ENCODE measurements around the gene HLA-E.

HLA-E gene

DNA sequence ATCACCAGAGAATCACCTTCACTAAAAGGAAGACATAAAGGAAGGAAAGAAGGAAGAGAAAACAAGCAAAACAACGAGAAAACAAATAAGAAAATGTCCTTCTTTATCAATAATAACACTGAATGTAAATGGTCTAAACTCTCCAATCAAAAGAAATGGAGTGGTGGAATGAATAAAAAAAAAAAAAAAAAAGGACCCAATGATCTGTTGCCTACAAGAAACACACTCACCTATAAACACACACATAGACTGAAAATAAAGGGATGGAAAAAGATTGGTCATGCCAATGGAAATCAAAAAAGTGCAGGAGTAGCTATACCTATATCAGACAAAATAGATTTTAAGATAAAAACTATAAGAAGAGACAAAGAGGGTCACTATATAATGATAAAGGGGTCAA lies 30.2 kb upstream of the HLA-E start:
- no peak overlapping the region for H3K27ac ChIP-seq (replicated peaks)
- TF ChIP-seq GABPA (IDR thresholded peaks at IDR 0.05; ENCODE audit: low read depth) (no peak), SPI1 (IDR thresholded peaks at IDR 0.05; ENCODE audit: borderline replicate concordance, low read depth) (no peak), POLR2AphosphoS5 (IDR thresholded peaks at IDR 0.05; ENCODE audit: low read depth) (no peak)
- TF ChIP-seq, protein P1, sequence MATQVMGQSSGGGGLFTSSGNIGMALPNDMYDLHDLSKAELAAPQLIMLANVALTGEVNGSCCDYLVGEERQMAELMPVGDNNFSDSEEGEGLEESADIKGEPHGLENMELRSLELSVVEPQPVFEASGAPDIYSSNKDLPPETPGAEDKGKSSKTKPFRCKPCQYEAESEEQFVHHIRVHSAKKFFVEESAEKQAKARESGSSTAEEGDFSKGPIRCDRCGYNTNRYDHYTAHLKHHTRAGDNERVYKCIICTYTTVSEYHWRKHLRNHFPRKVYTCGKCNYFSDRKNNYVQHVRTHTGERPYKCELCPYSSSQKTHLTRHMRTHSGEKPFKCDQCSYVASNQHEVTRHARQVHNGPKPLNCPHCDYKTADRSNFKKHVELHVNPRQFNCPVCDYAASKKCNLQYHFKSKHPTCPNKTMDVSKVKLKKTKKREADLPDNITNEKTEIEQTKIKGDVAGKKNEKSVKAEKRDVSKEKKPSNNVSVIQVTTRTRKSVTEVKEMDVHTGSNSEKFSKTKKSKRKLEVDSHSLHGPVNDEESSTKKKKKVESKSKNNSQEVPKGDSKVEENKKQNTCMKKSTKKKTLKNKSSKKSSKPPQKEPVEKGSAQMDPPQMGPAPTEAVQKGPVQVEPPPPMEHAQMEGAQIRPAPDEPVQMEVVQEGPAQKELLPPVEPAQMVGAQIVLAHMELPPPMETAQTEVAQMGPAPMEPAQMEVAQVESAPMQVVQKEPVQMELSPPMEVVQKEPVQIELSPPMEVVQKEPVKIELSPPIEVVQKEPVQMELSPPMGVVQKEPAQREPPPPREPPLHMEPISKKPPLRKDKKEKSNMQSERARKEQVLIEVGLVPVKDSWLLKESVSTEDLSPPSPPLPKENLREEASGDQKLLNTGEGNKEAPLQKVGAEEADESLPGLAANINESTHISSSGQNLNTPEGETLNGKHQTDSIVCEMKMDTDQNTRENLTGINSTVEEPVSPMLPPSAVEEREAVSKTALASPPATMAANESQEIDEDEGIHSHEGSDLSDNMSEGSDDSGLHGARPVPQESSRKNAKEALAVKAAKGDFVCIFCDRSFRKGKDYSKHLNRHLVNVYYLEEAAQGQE (IDR thresholded peaks at IDR 0.05; ENCODE audit: insufficient replicate concordance, low read depth): no peak
- TF ChIP-seq, protein P2, sequence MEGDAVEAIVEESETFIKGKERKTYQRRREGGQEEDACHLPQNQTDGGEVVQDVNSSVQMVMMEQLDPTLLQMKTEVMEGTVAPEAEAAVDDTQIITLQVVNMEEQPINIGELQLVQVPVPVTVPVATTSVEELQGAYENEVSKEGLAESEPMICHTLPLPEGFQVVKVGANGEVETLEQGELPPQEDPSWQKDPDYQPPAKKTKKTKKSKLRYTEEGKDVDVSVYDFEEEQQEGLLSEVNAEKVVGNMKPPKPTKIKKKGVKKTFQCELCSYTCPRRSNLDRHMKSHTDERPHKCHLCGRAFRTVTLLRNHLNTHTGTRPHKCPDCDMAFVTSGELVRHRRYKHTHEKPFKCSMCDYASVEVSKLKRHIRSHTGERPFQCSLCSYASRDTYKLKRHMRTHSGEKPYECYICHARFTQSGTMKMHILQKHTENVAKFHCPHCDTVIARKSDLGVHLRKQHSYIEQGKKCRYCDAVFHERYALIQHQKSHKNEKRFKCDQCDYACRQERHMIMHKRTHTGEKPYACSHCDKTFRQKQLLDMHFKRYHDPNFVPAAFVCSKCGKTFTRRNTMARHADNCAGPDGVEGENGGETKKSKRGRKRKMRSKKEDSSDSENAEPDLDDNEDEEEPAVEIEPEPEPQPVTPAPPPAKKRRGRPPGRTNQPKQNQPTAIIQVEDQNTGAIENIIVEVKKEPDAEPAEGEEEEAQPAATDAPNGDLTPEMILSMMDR (IDR thresholded peaks at IDR 0.05; ENCODE audit: insufficient read depth, low read length): no peak
- no peak overlapping the region for H3K4me3 ChIP-seq (replicated peaks; ENCODE audit: insufficient read depth, low read length)
- H3K27me3 ChIP-seq (ENCODE audit: insufficient read depth, poor library complexity, severe bottlenecking): peaks cover 74% of the 10 kb centered on the region
- DNase-seq (ENCODE audit: low read depth in 1 of 2, low spot score in 1 of 2): no peak

DNA sequence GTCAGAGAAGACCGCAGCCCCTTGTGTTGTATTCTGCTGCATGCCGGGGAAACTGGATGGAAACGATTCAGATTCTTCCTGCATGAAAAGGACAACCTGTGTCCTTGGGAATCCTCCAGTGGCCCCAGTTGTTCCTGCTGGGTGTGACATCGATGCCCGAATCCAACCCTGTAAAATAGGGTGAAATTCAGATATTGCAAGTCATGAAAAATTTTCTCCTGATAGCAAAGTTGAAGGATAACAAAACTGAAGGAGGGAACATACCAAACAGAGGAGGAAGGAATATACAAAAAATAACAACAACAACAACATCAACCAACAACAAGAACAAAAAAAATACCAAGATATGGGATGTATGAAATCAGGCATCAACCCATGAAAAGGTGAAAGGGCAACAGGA lies 28.3 kb upstream of the HLA-E start:
- H3K27me3 ChIP-seq (ENCODE audit: insufficient read depth, poor library complexity, severe bottlenecking): peaks cover 76% of the 10 kb centered on the region
- no peak for DNase-seq (ENCODE audit: low read depth in 1 of 2, low spot score in 1 of 2)
- no peak overlapping the region for H3K27ac ChIP-seq (replicated peaks)
- no peak overlapping the region for H3K4me3 ChIP-seq (replicated peaks; ENCODE audit: insufficient read depth, low read length)
- TF ChIP-seq POLR2AphosphoS5 (IDR thresholded peaks at IDR 0.05; ENCODE audit: low read depth) (no peak), SPI1 (IDR thresholded peaks at IDR 0.05; ENCODE audit: borderline replicate concordance, low read depth) (no peak), GABPA (IDR thresholded peaks at IDR 0.05; ENCODE audit: low read depth) (no peak)
- TF ChIP-seq, protein P1 (IDR thresholded peaks at IDR 0.05; ENCODE audit: insufficient replicate concordance, low read depth): no peak
- TF ChIP-seq, protein P2 (IDR thresholded peaks at IDR 0.05; ENCODE audit: insufficient read depth, low read length): no peak

GRCh38 chr6:30462482-30462881 lies 26.8 kb upstream of the HLA-E start:
- TF ChIP-seq GABPA (IDR thresholded peaks at IDR 0.05; ENCODE audit: low read depth): no peak
- TF ChIP-seq POLR2AphosphoS5 (IDR thresholded peaks at IDR 0.05; ENCODE audit: low read depth): no peak
- TF ChIP-seq, protein P2 (IDR thresholded peaks at IDR 0.05; ENCODE audit: insufficient read depth, low read length): no peak
- TF ChIP-seq, protein P1 (IDR thresholded peaks at IDR 0.05; ENCODE audit: insufficient replicate concordance, low read depth): no peak
- TF ChIP-seq SPI1 (IDR thresholded peaks at IDR 0.05; ENCODE audit: borderline replicate concordance, low read depth): no peak
- Histone ChIP-seq H3K27me3 (ENCODE audit: insufficient read depth, poor library complexity, severe bottlenecking) (peaks cover 81% of the 10 kb centered on the region), H3K4me3 (replicated peaks; ENCODE audit: insufficient read depth, low read length) (no peak overlapping the region), H3K27ac (replicated peaks) (no peak overlapping the region)
- no peak for DNase-seq (ENCODE audit: low read depth in 1 of 2, low spot score in 1 of 2)

Data from HL-60 (cell line).